K562 (cell line): ENCODE results near the gene ANKRD11. TPM values are rescaled to one million over a fixed set of nuclear protein-coding genes. Genes with fewer than 3 reads are reported as not detected.

ENCODE experiments used
- ATAC-seq: fragments of 200-7000 bp; cut with Tn5 transposase; 3 replicates; pipeline ENCODE4 v1.9.1; 2020; ENCODE audit warnings: moderate library complexity
- BruUV-seq: library from RNA; stranded (reverse); fragments of 400-500 nt; replicated peaks from 2 replicates; lab custom pipeline; 2021; lab: Mats Ljungman, UMichigan
- CTCF ChIA-PET: fragments of 300-600 bp; formaldehyde crosslinking; extraction: SDS; loops from one replicate; lab custom pipeline; 2021; ENCODE audit warnings: low intra/inter-chr PET ratio; lab: Yijun Ruan, JAX
- POLR2A ChIA-PET: fragments of 300-600, 350-650 bp; sonication (Branson Sonifier 250); formaldehyde crosslinking; extraction: SDS; loops from one replicate; lab custom pipeline; 2021; ENCODE audit warnings: antibody characterized with exemption, inconsistent platforms; lab: Yijun Ruan, JAX
- DNase-seq, 4 experiments: peaks; one replicate each; pipeline versions ENCODE4 v3.0.0 to v3.0.0-alpha.2; 2011 to 2018; ENCODE audit warnings: low spot score in 3 of 4, mixed read lengths in 3 of 4; ENCODE audit errors: extremely low read depth in 1 of 4
- FAIRE-seq: peaks from 2 replicates; lab custom pipeline; 2011; peaks lifted over from hg19 to GRCh38; lab: Jason Lieb, UNC
- H2AFZ ChIP-seq: 2 replicates; pipeline ENCODE4 v1.6.0; 2011; ENCODE audit warnings: low read depth, low read length, control low read depth, inconsistent platforms
- H3K27ac ChIP-seq: fragments of 200-600 bp; 3 replicates; pipeline ENCODE4 v1.8.0; 2011; ENCODE audit warnings: low read depth, mild to moderate bottlenecking, control low read depth, inconsistent platforms, low read length, moderate library complexity, mixed read lengths; ENCODE audit errors: extremely low read depth
- H3K27me3 ChIP-seq, 2 experiments: fragments of 300-600 bp in 1 of 2; 2 replicates in 1 of 2; 3 replicates in 1 of 2; pipeline versions ENCODE4 v1.6.0 to v1.8.0; 2011; ENCODE audit warnings: inconsistent platforms in 2 of 2, low read length in 2 of 2, mild to moderate bottlenecking in 1 of 2, mixed read lengths in 1 of 2, moderate library complexity in 1 of 2; ENCODE audit not compliant: control insufficient read depth in 2 of 2, insufficient read depth in 2 of 2
- H3K36me3 ChIP-seq: fragments of 300-600 bp; 3 replicates; pipeline ENCODE4 v1.8.0; 2011; ENCODE audit warnings: mild to moderate bottlenecking, low read length, inconsistent platforms; ENCODE audit not compliant: control insufficient read depth, insufficient read depth
- H3K4me1 ChIP-seq, 2 experiments: fragments of 200-600 bp in 1 of 2; replicated peaks in 1 of 2; 2 replicates in 1 of 2; 3 replicates in 1 of 2; pipeline versions ENCODE4 v1.5.1 to v1.8.0; 2011; ENCODE audit warnings: inconsistent platforms in 2 of 2, low read length in 2 of 2, mild to moderate bottlenecking in 1 of 2, mixed read lengths in 1 of 2, moderate library complexity in 1 of 2; ENCODE audit not compliant: control insufficient read depth in 2 of 2, insufficient read depth in 2 of 2
- H3K4me2 ChIP-seq: 2 replicates; pipeline ENCODE4 v1.6.1; 2011; ENCODE audit warnings: low read length, control low read depth, inconsistent platforms, mixed read lengths; ENCODE audit not compliant: insufficient read depth
- H3K4me3 ChIP-seq: fragments of 200-600 bp; sonication (generic), shearing (Covaris generic); 2 replicates; pipeline ENCODE4 v1.5.1; 2016; ENCODE audit warnings: control low read depth, inconsistent platforms
- H3K79me2 ChIP-seq: fragments of 200-600 bp; 3 replicates; pipeline ENCODE4 v1.8.0; 2011; ENCODE audit warnings: low read length, inconsistent platforms; ENCODE audit not compliant: control insufficient read depth, insufficient read depth
- H3K9ac ChIP-seq, 2 experiments: 2 replicates each; pipeline versions ENCODE4 v1.6.0 to v1.6.1; 2011; ENCODE audit warnings: low read depth in 2 of 2, low read length in 2 of 2, control low read depth in 1 of 2, inconsistent platforms in 1 of 2, mild to moderate bottlenecking in 1 of 2, mixed read lengths in 1 of 2; ENCODE audit not compliant: insufficient read depth in 1 of 2
- H3K9me1 ChIP-seq: one replicate; pipeline ENCODE4 v1.6.0; 2011; ENCODE audit warnings: inconsistent platforms, mild to moderate bottlenecking, low read length, moderate library complexity; ENCODE audit not compliant: control insufficient read depth, insufficient read depth
- H3K9me3 ChIP-seq: replicated peaks from 2 replicates; pipeline ENCODE4 v1.5.1; 2011; ENCODE audit warnings: low read depth, low read length, inconsistent platforms; ENCODE audit not compliant: control insufficient read depth, insufficient read depth
- H4K20me1 ChIP-seq: replicated peaks from 2 replicates; pipeline ENCODE4 v1.6.1; 2011; ENCODE audit warnings: low read length, inconsistent platforms, mixed read lengths; ENCODE audit not compliant: control insufficient read depth, insufficient read depth
- ELF2 ChIP-seq: fragments of 250-450 bp; sonication (Bioruptor Pico); IDR thresholded peaks from 2 replicates; pipeline ENCODE4 v1.5.0; 2021; ENCODE audit warnings: mild to moderate bottlenecking
- POLR2A ChIP-seq: fragments of 450-650 bp; conservative IDR thresholded peaks from 2 replicates; pipeline ENCODE4 v1.6.1; 2016
- SUPT5H ChIP-seq: fragments of 450-650 bp; IDR thresholded peaks from 2 replicates; pipeline ENCODE4 v1.6.1; 2016
- WGBS: fragments of 100-300 bp; shearing (Covaris generic); methylation state at CpG from one replicate; pipeline ENCODE4 v1.1.6; 2016; ENCODE audit warnings: low coverage, mixed read lengths; ENCODE audit not compliant: insufficient coverage; ENCODE audit errors: missing lambda C conversion rate; 5-methylcytosine and 5-hydroxymethylcytosine counted together
- in situ Hi-C: fragments of 300-500 bp; cut with MboI; formaldehyde crosslinking; loops from 4 replicates; pipeline ENCODE4 v1.15.0; 2018; ENCODE audit warnings: inconsistent platforms, mixed read lengths
- intact Hi-C: fragments of 100-400 bp; cut with micrococcal nuclease; formaldehyde crosslinking; loops from 2 replicates; pipeline ENCODE4 v1.14.2; 2022
- polyA plus RNA-seq, 8 experiments: library from polyadenylated mRNA; depleted of rRNA in 4 of 8; stranded (reverse) in 5 of 8; unstranded in 3 of 8; fragments of >200 nt; fragmentation: Nextera tagmentation in 2 of 8; fragmentation: Illumina TruSeq in 1 of 8; extraction: Ambion mirVana in 2 of 8; extraction: Trizol in 1 of 8; gene quantifications; 2 replicates each; pipeline versions ENCODE4 v1.2.1 to v1.2.3, GENCODE V29; 2011 to 2014; ENCODE audit warnings: inconsistent platforms in 1 of 8, missing spikeins in 1 of 8
- total RNA-seq, 7 experiments: library from RNA; depleted of rRNA in 6 of 7; stranded (reverse); fragments of >200 nt in 6 of 7; fragmentation: Illumina TruSeq in 2 of 7; extraction: Trizol in 2 of 7; gene quantifications; 2 replicates each; pipeline versions ENCODE4 v1.2.1 to v1.2.3, GENCODE V29; 2011 to 2021; ENCODE audit warnings: low replicate concordance in 1 of 7
- TF ChIP-seq, protein P1 (sequence below): IDR thresholded peaks from 2 replicates; pipeline ENCODE4 v1.6.1; 2011; ENCODE audit warnings: borderline replicate concordance, low read depth, mild to moderate bottlenecking, moderate library complexity, low read length; ENCODE audit not compliant: insufficient read depth, poor library complexity, severe bottlenecking
- TF ChIP-seq, protein P2 (sequence below): fragments of 250-450 bp; sonication (Bioruptor Pico); IDR thresholded peaks from 2 replicates; pipeline ENCODE4 v1.4.0; 2020

ANKRD11 gene
- total and polyA plus RNA-seq, 9 of the 15 experiments (the other 6 are each of a cell fraction or from before 2014, with no cell fraction given): 4.7 to 126 (median 31.7) TPM

DNA sequence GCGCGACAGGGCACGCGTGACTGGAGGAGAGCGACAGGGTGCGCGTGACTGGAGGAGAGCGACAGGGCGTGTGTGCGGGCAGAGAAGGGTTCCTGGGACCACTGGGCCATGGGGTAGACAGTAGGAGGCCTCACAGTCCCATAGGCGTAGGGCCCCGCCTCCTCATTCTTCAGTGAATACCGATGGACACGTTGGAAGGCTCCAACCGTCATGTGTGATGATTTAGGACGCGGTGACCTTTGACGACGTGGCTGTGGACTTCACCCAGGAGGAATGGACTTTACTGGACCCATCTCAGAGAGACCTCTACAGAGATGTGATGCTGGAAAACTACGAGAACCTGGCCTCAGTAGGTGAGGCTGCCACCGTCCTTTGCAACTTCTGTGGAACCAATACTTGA, 267.4 kb downstream of the ANKRD11 start (continued):
- TF ChIP-seq, protein P1, sequence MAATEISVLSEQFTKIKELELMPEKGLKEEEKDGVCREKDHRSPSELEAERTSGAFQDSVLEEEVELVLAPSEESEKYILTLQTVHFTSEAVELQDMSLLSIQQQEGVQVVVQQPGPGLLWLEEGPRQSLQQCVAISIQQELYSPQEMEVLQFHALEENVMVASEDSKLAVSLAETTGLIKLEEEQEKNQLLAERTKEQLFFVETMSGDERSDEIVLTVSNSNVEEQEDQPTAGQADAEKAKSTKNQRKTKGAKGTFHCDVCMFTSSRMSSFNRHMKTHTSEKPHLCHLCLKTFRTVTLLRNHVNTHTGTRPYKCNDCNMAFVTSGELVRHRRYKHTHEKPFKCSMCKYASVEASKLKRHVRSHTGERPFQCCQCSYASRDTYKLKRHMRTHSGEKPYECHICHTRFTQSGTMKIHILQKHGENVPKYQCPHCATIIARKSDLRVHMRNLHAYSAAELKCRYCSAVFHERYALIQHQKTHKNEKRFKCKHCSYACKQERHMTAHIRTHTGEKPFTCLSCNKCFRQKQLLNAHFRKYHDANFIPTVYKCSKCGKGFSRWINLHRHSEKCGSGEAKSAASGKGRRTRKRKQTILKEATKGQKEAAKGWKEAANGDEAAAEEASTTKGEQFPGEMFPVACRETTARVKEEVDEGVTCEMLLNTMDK: no peak
- TF ChIP-seq ELF2 (CRISPR knock-in tag): no peak
- TF ChIP-seq, all 486 proteins: peak for 0

GRCh38 chr16:89221604-89222003, 268.8 kb downstream of the ANKRD11 start:
- ChIA-PET CTCF (no interaction called here), POLR2A (no interaction called here)
- H4K20me1 ChIP-seq: no peaks in the 10 kb centered on the region
- H3K9ac ChIP-seq: no peak overlapping the region
- no TSS peak for BruUV-seq
- H3K9me3 ChIP-seq: peaks cover 10% of the 10 kb centered on the region
- no peaks in the 10 kb centered on the region for H3K27me3 ChIP-seq
- peaks cover 59% of the 10 kb centered on the region for H3K36me3 ChIP-seq
- 95% methylated on average over 3 of the region's 3 CpGs for WGBS
- ATAC-seq (no peak), DNase-seq (no peak), FAIRE-seq (no peak)
- no peak overlapping the region for H2AFZ ChIP-seq
- no peaks in the 10 kb centered on the region for H3K9me1 ChIP-seq
- H3K4me3 ChIP-seq: no peak overlapping the region
- TF ChIP-seq, protein P2, sequence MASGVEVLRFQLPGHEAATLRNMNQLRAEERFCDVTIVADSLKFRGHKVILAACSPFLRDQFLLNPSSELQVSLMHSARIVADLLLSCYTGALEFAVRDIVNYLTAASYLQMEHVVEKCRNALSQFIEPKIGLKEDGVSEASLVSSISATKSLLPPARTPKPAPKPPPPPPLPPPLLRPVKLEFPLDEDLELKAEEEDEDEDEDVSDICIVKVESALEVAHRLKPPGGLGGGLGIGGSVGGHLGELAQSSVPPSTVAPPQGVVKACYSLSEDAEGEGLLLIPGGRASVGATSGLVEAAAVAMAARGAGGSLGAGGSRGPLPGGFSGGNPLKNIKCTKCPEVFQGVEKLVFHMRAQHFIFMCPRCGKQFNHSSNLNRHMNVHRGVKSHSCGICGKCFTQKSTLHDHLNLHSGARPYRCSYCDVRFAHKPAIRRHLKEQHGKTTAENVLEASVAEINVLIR (CRISPR knock-in tag): no peak
- TF ChIP-seq POLR2A: 0 out of 2 replicates have a peak, but pooled peaks have one; percentile 29
- peak; percentile 31; the same call in 1 of the 2 replicates for TF ChIP-seq SUPT5H
- no peak overlapping the region for H3K27ac ChIP-seq
- H3K4me1 ChIP-seq: peaks cover 15 to 23% of the 10 kb centered on the region in 2 experiments; a peak in 4 of 5 replicates
- peaks cover 32% of the 10 kb centered on the region for H3K79me2 ChIP-seq
- in situ Hi-C loops (no loop called here), intact Hi-C loops (no loop called here)
- H3K4me2 ChIP-seq: no peak overlapping the region
